IMR-90 (cell line): ENCODE data around the gene SLC44A5. TPM values are rescaled to one million over a fixed set of nuclear protein-coding genes. Genes with fewer than 3 reads are reported as not detected.

Source experiments
- ATAC-seq: fragments of 200-7000 bp; cut with Tn5 transposase; 2 replicates; pipeline ENCODE4 v1.9.1; 2020; ENCODE audit warnings: low read depth, mild to moderate bottlenecking, moderate library complexity
- BruUV-seq: library from RNA; stranded (reverse); fragments of 400-500 nt; replicated peaks from 2 replicates; lab custom pipeline; 2021; lab: Mats Ljungman, UMichigan
- CTCF ChIA-PET: fragments of 300-600 bp; formaldehyde crosslinking; extraction: SDS; loops from one replicate; lab custom pipeline; 2021; ENCODE audit warnings: antibody characterized with exemption; lab: Yijun Ruan, JAX
- POLR2A ChIA-PET: fragments of 300-600 bp; sonication (Branson Sonifier 250); formaldehyde crosslinking; loops from one replicate; lab custom pipeline; 2022; ENCODE audit warnings: antibody characterized with exemption; ENCODE audit not compliant: unreplicated experiment; lab: Charles Lee
- DNase-seq: peaks from one replicate; pipeline ENCODE4 v3.0.0; 2013
- H2AFZ ChIP-seq: replicated peaks from 2 replicates; pipeline ENCODE3; 2013; ENCODE audit warnings: low read length, mild to moderate bottlenecking; ENCODE audit not compliant: poor library complexity
- H2AK5ac ChIP-seq: 2 replicates; pipeline ENCODE4 v1.6.1; 2013; ENCODE audit warnings: low read depth, low read length, inconsistent platforms
- H2AK9ac ChIP-seq: replicated peaks from 2 replicates; pipeline ENCODE3; 2013; ENCODE audit warnings: mild to moderate bottlenecking, low read depth, low read length, moderate library complexity; ENCODE audit not compliant: poor library complexity
- H2BK120ac ChIP-seq: 2 replicates; pipeline ENCODE4 v1.6.1; 2013; ENCODE audit warnings: low read depth, low read length, inconsistent platforms
- H2BK15ac ChIP-seq: 3 replicates; pipeline ENCODE4 v1.6.1; 2013; ENCODE audit warnings: low read depth, low read length, inconsistent platforms
- H2BK20ac ChIP-seq: 2 replicates; pipeline ENCODE4 v1.6.1; 2013; ENCODE audit warnings: low read depth, mild to moderate bottlenecking, inconsistent platforms, low read length, moderate library complexity
- H2BK5ac ChIP-seq: 2 replicates; pipeline ENCODE4 v1.6.1; 2013; ENCODE audit warnings: mild to moderate bottlenecking, low read depth, low read length, inconsistent platforms; ENCODE audit not compliant: poor library complexity, severe bottlenecking
- H3K14ac ChIP-seq: replicated peaks from 2 replicates; pipeline ENCODE4 v1.6.1; 2013; ENCODE audit warnings: low read depth, low read length, inconsistent platforms
- H3K18ac ChIP-seq: 2 replicates; pipeline ENCODE4 v1.6.1; 2013; ENCODE audit warnings: low read depth, low read length, control low read depth
- H3K23ac ChIP-seq: 2 replicates; pipeline ENCODE4 v1.6.1; 2013; ENCODE audit warnings: low read depth, low read length, inconsistent platforms
- H3K27ac ChIP-seq: 2 replicates; pipeline ENCODE4 v1.5.1; 2013; ENCODE audit warnings: mild to moderate bottlenecking, control low read depth, low read length; ENCODE audit not compliant: insufficient read depth
- H3K27me3 ChIP-seq: 2 replicates; pipeline ENCODE4 v1.6.1; 2013; ENCODE audit warnings: low read length; ENCODE audit not compliant: control insufficient read depth, insufficient read depth
- H3K36me3 ChIP-seq: 2 replicates; pipeline ENCODE4 v1.6.1; 2013; ENCODE audit warnings: low read length, mixed read lengths; ENCODE audit not compliant: control insufficient read depth, insufficient read depth
- H3K4ac ChIP-seq: 2 replicates; pipeline ENCODE4 v1.6.1; 2013; ENCODE audit warnings: low read depth, low read length, inconsistent platforms
- H3K4me1 ChIP-seq: 2 replicates; pipeline ENCODE4 v1.6.1; 2013; ENCODE audit warnings: low read length, mixed read lengths; ENCODE audit not compliant: control insufficient read depth, insufficient read depth
- H3K4me2 ChIP-seq: 2 replicates; pipeline ENCODE4 v1.6.1; 2013; ENCODE audit warnings: low read depth, mild to moderate bottlenecking, control low read depth, low read length, moderate library complexity
- H3K4me3 ChIP-seq: 2 replicates; pipeline ENCODE4 v1.5.1; 2013; ENCODE audit warnings: low read depth, mild to moderate bottlenecking, control low read depth, low read length, moderate library complexity; ENCODE audit not compliant: insufficient read depth
- H3K56ac ChIP-seq: 2 replicates; pipeline ENCODE4 v1.6.1; 2013; ENCODE audit warnings: low read length, inconsistent platforms; ENCODE audit not compliant: insufficient read depth; ENCODE audit errors: extremely low read depth
- H3K79me1 ChIP-seq, 2 experiments: 2 replicates each; pipeline ENCODE4 v1.6.1; 2013; ENCODE audit warnings: low read length in 2 of 2, inconsistent platforms in 1 of 2, low read depth in 1 of 2
- H3K9ac ChIP-seq: 2 replicates; pipeline ENCODE4 v1.6.1; 2013; ENCODE audit warnings: low read depth, low read length, control low read depth
- H3K9me1 ChIP-seq: 2 replicates; pipeline ENCODE4 v1.6.1; 2013; ENCODE audit warnings: low read length, inconsistent platforms; ENCODE audit not compliant: insufficient read depth
- H3K9me3 ChIP-seq: 2 replicates; pipeline ENCODE4 v1.6.1; 2013; ENCODE audit warnings: low read length; ENCODE audit not compliant: control insufficient read depth, insufficient read depth
- H4K20me1 ChIP-seq: 2 replicates; pipeline ENCODE4 v1.6.1; 2013; ENCODE audit warnings: low read length, inconsistent platforms; ENCODE audit not compliant: insufficient read depth
- H4K5ac ChIP-seq: 2 replicates; pipeline ENCODE4 v1.6.1; 2013; ENCODE audit warnings: mild to moderate bottlenecking, low read depth, low read length, control low read depth
- H4K8ac ChIP-seq, 2 experiments: 2 replicates each; pipeline ENCODE4 v1.6.1; 2013; ENCODE audit warnings: low read depth in 2 of 2, low read length in 2 of 2, control low read depth in 1 of 2, inconsistent platforms in 1 of 2
- H4K91ac ChIP-seq: 2 replicates; pipeline ENCODE4 v1.6.1; 2013; ENCODE audit warnings: low read depth, low read length, inconsistent platforms; ENCODE audit not compliant: insufficient read depth
- CHD1 ChIP-seq: IDR thresholded peaks from 2 replicates; pipeline ENCODE4 v1.6.1; 2012; ENCODE audit warnings: low read depth, low read length, improper control_type of control experiment
- FOS ChIP-seq: fragments of 150-350 bp; IDR thresholded peaks from 2 replicates; pipeline ENCODE4 v1.6.1; 2016; ENCODE audit warnings: low read depth, low read length
- MAFK ChIP-seq: IDR thresholded peaks from 2 replicates; pipeline ENCODE4 v1.6.1; 2012; ENCODE audit warnings: low read depth, low read length, improper control_type of control experiment
- MAZ ChIP-seq: IDR thresholded peaks from 2 replicates; pipeline ENCODE4 v1.6.1; 2012; ENCODE audit warnings: low read depth, mild to moderate bottlenecking, low read length, improper control_type of control experiment, moderate library complexity, borderline replicate concordance
- MXI1 ChIP-seq: IDR thresholded peaks from 2 replicates; pipeline ENCODE4 v1.6.1; 2012; ENCODE audit warnings: low read depth, mild to moderate bottlenecking, low read length, moderate library complexity, borderline replicate concordance
- NFE2L2 ChIP-seq: fragments of 150-350 bp; IDR thresholded peaks from 2 replicates; pipeline ENCODE4 v1.6.1; 2016; ENCODE audit warnings: low read depth, mild to moderate bottlenecking, low read length
- RAD21 ChIP-seq: IDR thresholded peaks from 2 replicates; pipeline ENCODE4 v1.6.1; 2012; ENCODE audit warnings: low read length, improper control_type of control experiment
- RCOR1 ChIP-seq: IDR thresholded peaks from 2 replicates; pipeline ENCODE4 v1.6.1; 2012; ENCODE audit warnings: mild to moderate bottlenecking, low read length, improper control_type of control experiment; ENCODE audit not compliant: insufficient replicate concordance
- RFX5 ChIP-seq: IDR thresholded peaks from 2 replicates; pipeline ENCODE4 v1.8.0; 2012; ENCODE audit warnings: low read depth, mild to moderate bottlenecking, low read length, moderate library complexity
- SMC3 ChIP-seq: fragments of 150-350 bp; IDR thresholded peaks from 2 replicates; pipeline ENCODE4 v1.6.1; 2016; ENCODE audit warnings: low read depth, mild to moderate bottlenecking, antibody characterized with exemption, low read length, moderate library complexity
- USF2 ChIP-seq: fragments of 150-350 bp; IDR thresholded peaks from 2 replicates; pipeline ENCODE4 v1.6.1; 2017; ENCODE audit warnings: mild to moderate bottlenecking, antibody characterized with exemption, low read length, low read depth
- WGBS, 2 experiments: methylation state at CpG; one replicate each; pipeline versions ENCODE4 v1.1.5 to v1.1.7; 2013; ENCODE audit warnings: missing lambda C conversion rate in 2 of 2; ENCODE audit not compliant: insufficient read length in 1 of 2; ENCODE audit errors: extremely low coverage in 2 of 2; 5-methylcytosine and 5-hydroxymethylcytosine counted together
- dilution Hi-C: fragments of 300-500 bp; cut with HindIII; formaldehyde crosslinking; loops from one replicate; pipeline ENCODE4 v1.14.3; 2018; ENCODE audit warnings: low sequenced_read_pairs; ENCODE audit not compliant: unreplicated experiment
- in situ Hi-C: fragments of 300-500 bp; cut with MboI; formaldehyde crosslinking; loops from 3 replicates; pipeline ENCODE4 v1.14.3; 2019; ENCODE audit warnings: low sequenced_read_pairs, inconsistent platforms, mixed read lengths
- intact Hi-C: fragments of 100-400 bp; cut with micrococcal nuclease; formaldehyde crosslinking; loops from 2 replicates; pipeline ENCODE4 v1.10.0; 2022
- polyA plus RNA-seq, 3 experiments: library from polyadenylated mRNA; depleted of rRNA; stranded (reverse); fragments of >200 nt; gene quantifications; 2 replicates each; pipeline ENCODE4 v1.2.3, GENCODE V29; 2012; ENCODE audit warnings: low replicate concordance in 1 of 3
- total RNA-seq: library from RNA; depleted of rRNA; stranded (reverse); fragments of >200 nt; gene quantifications from 2 replicates; pipeline ENCODE4 v1.2.3, GENCODE V29; 2012
- TF ChIP-seq, protein P1 (sequence below): fragments of 150-350 bp; IDR thresholded peaks from 2 replicates; pipeline ENCODE4 v1.6.1; 2016; ENCODE audit warnings: low read depth, mild to moderate bottlenecking, low read length, moderate library complexity, borderline replicate concordance
- TF ChIP-seq, protein P2 (sequence below): conservative IDR thresholded peaks from 2 replicates; pipeline ENCODE4 v1.5.1; 2012; ENCODE audit warnings: mild to moderate bottlenecking, low read depth, low read length, improper control_type of control experiment

The SLC44A5 gene
- total and polyA plus RNA-seq, 2 of the 4 experiments (the other 2 are of a cell fraction), result under 0.01 TPM; not detected in 1

DNA sequence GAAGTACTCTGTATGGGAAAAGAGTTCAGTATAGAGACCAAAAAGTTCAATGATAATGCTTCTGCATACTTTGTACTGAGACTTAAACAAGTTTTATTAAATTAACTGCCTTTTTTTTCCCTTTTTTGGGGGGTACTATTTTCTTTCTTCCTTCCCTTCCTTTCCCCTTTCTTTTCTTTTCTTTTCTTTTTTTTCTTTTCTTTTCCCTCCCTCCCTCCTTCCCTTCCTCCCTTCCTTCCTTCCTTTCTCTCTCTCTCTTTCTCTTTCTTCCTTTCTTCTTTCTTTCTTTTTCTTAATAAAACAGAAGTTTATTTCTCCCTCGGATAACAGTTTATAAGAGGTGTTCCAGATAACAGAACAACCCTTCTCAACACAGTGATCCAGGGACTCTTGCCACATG lies 399.3 kb downstream of the SLC44A5 start:
- intact Hi-C loops (no loop called here), dilution Hi-C loops (no loop called here), in situ Hi-C loops (no loop called here)
- Histone ChIP-seq H3K27me3 (no peaks in the 10 kb centered on the region), H3K4ac (no peak overlapping the region), H3K18ac (no peak overlapping the region), H2AK5ac (no peak overlapping the region), H2AK9ac (no peak overlapping the region), H2BK120ac (no peak overlapping the region), H2BK15ac (no peak overlapping the region), H3K4me2 (no peak overlapping the region), H3K14ac (no peak overlapping the region), H3K9ac (no peak overlapping the region), H3K9me3 (no peaks in the 10 kb centered on the region), H3K56ac (no peak overlapping the region), H3K23ac (no peak overlapping the region), H3K4me3 (no peak overlapping the region), H2BK20ac (no peak overlapping the region), H4K91ac (no peak overlapping the region), H4K20me1 (no peaks in the 10 kb centered on the region), H4K5ac (no peak overlapping the region), H4K8ac (no peak overlapping the region), H2AFZ (no peak overlapping the region), H3K9me1 (no peaks in the 10 kb centered on the region), H3K36me3 (no peaks in the 10 kb centered on the region), H3K27ac (no peak overlapping the region), H2BK5ac (no peak overlapping the region), H3K4me1 (no peaks in the 10 kb centered on the region), H3K79me1 (no peaks in the 10 kb centered on the region)
- no CpG with 5 or more reads among the region's 1 CpG for WGBS, 2 experiments
- ATAC-seq (no peak), DNase-seq (no peak)
- TF ChIP-seq MAZ (no peak), SMC3 (no peak), USF2 (no peak), NFE2L2 (no peak), MXI1 (no peak), FOS (no peak), CHD1 (no peak), RFX5 (no peak), RCOR1 (no peak), RAD21 (no peak), MAFK (no peak)
- TF ChIP-seq, protein P1, sequence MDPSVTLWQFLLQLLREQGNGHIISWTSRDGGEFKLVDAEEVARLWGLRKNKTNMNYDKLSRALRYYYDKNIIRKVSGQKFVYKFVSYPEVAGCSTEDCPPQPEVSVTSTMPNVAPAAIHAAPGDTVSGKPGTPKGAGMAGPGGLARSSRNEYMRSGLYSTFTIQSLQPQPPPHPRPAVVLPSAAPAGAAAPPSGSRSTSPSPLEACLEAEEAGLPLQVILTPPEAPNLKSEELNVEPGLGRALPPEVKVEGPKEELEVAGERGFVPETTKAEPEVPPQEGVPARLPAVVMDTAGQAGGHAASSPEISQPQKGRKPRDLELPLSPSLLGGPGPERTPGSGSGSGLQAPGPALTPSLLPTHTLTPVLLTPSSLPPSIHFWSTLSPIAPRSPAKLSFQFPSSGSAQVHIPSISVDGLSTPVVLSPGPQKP, result no peak
- TF ChIP-seq, protein P2, sequence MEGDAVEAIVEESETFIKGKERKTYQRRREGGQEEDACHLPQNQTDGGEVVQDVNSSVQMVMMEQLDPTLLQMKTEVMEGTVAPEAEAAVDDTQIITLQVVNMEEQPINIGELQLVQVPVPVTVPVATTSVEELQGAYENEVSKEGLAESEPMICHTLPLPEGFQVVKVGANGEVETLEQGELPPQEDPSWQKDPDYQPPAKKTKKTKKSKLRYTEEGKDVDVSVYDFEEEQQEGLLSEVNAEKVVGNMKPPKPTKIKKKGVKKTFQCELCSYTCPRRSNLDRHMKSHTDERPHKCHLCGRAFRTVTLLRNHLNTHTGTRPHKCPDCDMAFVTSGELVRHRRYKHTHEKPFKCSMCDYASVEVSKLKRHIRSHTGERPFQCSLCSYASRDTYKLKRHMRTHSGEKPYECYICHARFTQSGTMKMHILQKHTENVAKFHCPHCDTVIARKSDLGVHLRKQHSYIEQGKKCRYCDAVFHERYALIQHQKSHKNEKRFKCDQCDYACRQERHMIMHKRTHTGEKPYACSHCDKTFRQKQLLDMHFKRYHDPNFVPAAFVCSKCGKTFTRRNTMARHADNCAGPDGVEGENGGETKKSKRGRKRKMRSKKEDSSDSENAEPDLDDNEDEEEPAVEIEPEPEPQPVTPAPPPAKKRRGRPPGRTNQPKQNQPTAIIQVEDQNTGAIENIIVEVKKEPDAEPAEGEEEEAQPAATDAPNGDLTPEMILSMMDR, result no peak
- BruUV-seq, result no TSS peak
- ChIA-PET CTCF (no interaction called here), POLR2A (no interaction called here)
